GM23338 (cell line): ENCODE data around the gene ZNF429.
"Not testable (repeated sequence)": the region's sequence is repeated elsewhere in the genome, so short reads cannot be mapped to it uniquely, and the experiment has no call there.

ENCODE experiments used
- CREB1 ChIP-seq: fragments of 250-450 bp; sonication (Bioruptor Pico); IDR thresholded peaks from 2 replicates; pipeline ENCODE4 v1.5.0; 2020; ENCODE audit warnings: low read depth, mild to moderate bottlenecking, moderate library complexity
- CTCF ChIP-seq, 2 experiments: fragments of 200-600 bp in 1 of 2; sonication (generic) in 1 of 2; conservative IDR thresholded peaks; 2 replicates each; pipeline versions ENCODE4 v1.5.1 to v1.6.1; 2016 to 2017; ENCODE audit warnings: antibody characterized with exemption in 2 of 2, low read depth in 2 of 2, mild to moderate bottlenecking in 2 of 2, moderate library complexity in 1 of 2
- EZH2 ChIP-seq: fragments of 200-600 bp; sonication (generic); IDR thresholded peaks from one replicate; pipeline ENCODE4 v1.8.0; 2017; ENCODE audit warnings: antibody characterized with exemption, mild to moderate bottlenecking, low read depth; ENCODE audit not compliant: unreplicated experiment
- EZH2phosphoT487 ChIP-seq: fragments of 200-600 bp; sonication (generic); IDR thresholded peaks from one replicate; pipeline ENCODE4 v1.8.1; 2018; ENCODE audit warnings: antibody characterized with exemption; ENCODE audit not compliant: unreplicated experiment
- JUNB ChIP-seq: IDR thresholded peaks from one replicate; pipeline ENCODE4 v1.6.1; 2016; ENCODE audit warnings: antibody characterized with exemption; ENCODE audit not compliant: unreplicated experiment
- NANOG ChIP-seq: IDR thresholded peaks from 2 replicates; pipeline ENCODE4 v1.6.1; 2016; ENCODE audit warnings: antibody characterized with exemption, borderline replicate concordance
- POLR2AphosphoS5 ChIP-seq: IDR thresholded peaks from 2 replicates; pipeline ENCODE4 v1.6.1; 2016; ENCODE audit warnings: antibody characterized with exemption, low read depth
- REST ChIP-seq: IDR thresholded peaks from one replicate; pipeline ENCODE4 v1.6.1; 2018; ENCODE audit warnings: antibody characterized with exemption; ENCODE audit not compliant: unreplicated experiment
- STAT1 ChIP-seq: IDR thresholded peaks from one replicate; pipeline ENCODE4 v1.6.1; 2016; ENCODE audit warnings: antibody characterized with exemption; ENCODE audit not compliant: unreplicated experiment
- ZNF114 ChIP-seq: fragments of 250-450 bp; sonication (Bioruptor Pico); IDR thresholded peaks from 2 replicates; pipeline ENCODE4 v1.5.0; 2020; ENCODE audit warnings: mild to moderate bottlenecking, moderate library complexity
- ZNF331 ChIP-seq: fragments of 250-450 bp; sonication (Bioruptor Pico); IDR thresholded peaks from 2 replicates; pipeline ENCODE4 v1.5.0; 2020; ENCODE audit warnings: low read depth, mild to moderate bottlenecking, moderate library complexity
- TF ChIP-seq, protein P1 (sequence below): IDR thresholded peaks from 2 replicates; pipeline ENCODE4 v1.6.1; 2016; ENCODE audit warnings: antibody characterized with exemption

GRCh38 chr19:21511058-21511457, 5.7 kb downstream of the ZNF429 start:
- not testable (repeated sequence) for TF ChIP-seq CTCF (conservative IDR thresholded peaks at IDR 0.05; ENCODE audit: low read depth in 2 of 2); ZNF114 (CRISPR knock-in tag); EZH2; REST; CREB1 (CRISPR knock-in tag); JUNB; EZH2phosphoT487; POLR2AphosphoS5; NANOG; STAT1; ZNF331 (CRISPR knock-in tag)
- TF ChIP-seq, protein P1, sequence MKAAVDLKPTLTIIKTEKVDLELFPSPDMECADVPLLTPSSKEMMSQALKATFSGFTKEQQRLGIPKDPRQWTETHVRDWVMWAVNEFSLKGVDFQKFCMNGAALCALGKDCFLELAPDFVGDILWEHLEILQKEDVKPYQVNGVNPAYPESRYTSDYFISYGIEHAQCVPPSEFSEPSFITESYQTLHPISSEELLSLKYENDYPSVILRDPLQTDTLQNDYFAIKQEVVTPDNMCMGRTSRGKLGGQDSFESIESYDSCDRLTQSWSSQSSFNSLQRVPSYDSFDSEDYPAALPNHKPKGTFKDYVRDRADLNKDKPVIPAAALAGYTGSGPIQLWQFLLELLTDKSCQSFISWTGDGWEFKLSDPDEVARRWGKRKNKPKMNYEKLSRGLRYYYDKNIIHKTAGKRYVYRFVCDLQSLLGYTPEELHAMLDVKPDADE, result not testable (repeated sequence)
